NCI-H82 (cell line): ENCODE measurements around the gene GTPBP10.

Experiments
- DNase-seq: peaks from one replicate; lab custom pipeline; 2025; lab: John Stamatoyannopoulos, UW

Gene GTPBP10

GRCh38 chr7:90383422-90383821 is 36.9 kb downstream of the GTPBP10 start:
- DNase-seq: no peak

DNA sequence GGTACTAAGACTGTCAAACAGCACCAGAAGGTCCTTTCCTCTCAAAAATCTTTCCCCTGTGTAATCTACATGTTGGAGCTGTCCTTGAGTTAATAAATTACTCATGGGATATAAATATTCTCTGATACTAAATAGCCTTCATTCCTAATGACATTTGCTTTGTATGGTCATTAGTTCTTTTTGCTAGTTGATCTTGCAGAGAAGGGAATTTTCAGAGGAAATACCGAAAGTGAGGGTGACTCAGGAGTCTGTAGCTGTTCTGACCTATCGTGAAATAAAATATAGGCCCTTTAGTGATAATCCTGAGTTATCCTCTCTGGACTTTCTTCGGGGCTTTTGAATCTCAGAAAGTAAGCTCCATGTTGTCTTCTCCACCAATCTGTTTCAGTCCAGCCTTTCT is 37.3 kb downstream of the GTPBP10 start:
- no peak for DNase-seq

GRCh38 chr7:90384433-90384832 is 37.9 kb downstream of the GTPBP10 start:
- no peak for DNase-seq

- DNase-seq: no peak
These were observed 41.1 kb downstream of the GTPBP10 start for GRCh38 chr7:90387470-90388240.

- DNase-seq: no peak
These were observed 44.4 kb downstream of the GTPBP10 start for GRCh38 chr7:90390926-90391325.

DNA sequence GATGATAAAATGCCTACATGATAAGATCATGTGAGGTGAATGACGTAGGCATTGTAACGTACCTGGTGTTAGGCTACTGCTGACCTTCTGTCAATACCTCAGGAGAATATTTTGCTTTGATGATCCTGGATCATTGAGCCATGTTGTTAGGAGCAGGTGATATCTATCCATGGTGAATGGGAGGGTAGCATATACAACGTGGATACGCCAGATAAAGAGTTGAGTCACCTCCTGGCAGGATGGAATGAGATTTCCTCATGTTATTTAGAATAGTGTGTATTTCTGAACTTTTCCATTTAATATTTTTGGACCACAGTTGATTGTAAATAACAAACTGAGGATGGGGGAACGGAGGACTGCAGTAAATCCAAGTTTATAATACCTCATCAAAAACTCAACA is 45.0 kb downstream of the GTPBP10 start:
- DNase-seq: peak; percentile 23

GRCh38 chr7:90396420-90396819 is 49.9 kb downstream of the GTPBP10 start:
- DNase-seq: no peak

GRCh38 chr7:90401989-90402388 is 55.5 kb downstream of the GTPBP10 start:
- peak; percentile 71 for DNase-seq

DNA sequence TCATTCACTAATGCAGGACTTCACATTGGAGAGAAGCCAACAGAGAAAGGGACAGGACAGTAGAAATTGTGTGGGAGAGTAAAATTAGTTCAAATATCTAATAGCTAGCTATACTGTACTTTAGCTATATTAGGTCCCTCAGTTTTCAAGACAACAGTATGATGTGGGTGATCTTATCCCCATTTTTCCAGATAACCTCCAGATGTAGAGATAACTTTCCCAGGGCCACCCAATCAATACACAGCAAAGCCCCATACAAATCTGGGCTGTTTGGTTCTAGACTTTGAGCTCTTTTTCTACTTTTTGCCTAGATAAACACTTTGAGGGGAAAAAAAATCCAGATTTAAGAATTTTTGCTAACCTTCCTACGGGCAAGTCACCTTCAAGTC is 56.3 kb downstream of the GTPBP10 start:
- DNase-seq: no peak

- DNase-seq: peak; percentile 97
These were observed 56.9 kb downstream of the GTPBP10 start, which contains the start of gene CLDN12 for GRCh38 chr7:90403174-90404113. Gene CLDN12 (plus strand): TSS chr7:90403461. CDS start chr7:90412677, 9,216 bp downstream.

GRCh38 chr7:90404777-90405176 is 58.3 kb downstream of the GTPBP10 start:
- no peak for DNase-seq

DNA sequence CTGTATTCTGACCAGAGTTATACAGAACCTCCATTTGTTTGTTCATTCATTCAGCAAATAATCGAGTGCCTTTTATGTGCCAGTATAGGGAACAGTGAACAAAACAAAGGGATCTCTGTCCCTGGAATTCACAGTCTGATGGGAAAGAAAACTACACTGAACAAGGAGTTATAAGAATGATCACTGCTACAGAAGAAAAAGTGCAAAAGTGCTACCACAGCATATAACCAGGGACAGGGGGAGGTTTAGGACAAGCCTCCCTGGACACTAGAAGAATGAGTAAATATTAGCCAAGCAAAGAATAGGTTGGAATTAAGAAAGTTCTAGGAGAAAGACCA is 60.9 kb downstream of the GTPBP10 start:
- DNase-seq: no peak

- no peak for DNase-seq
These were observed 61.6 kb downstream of the GTPBP10 start for GRCh38 chr7:90408142-90408541.

DNA sequence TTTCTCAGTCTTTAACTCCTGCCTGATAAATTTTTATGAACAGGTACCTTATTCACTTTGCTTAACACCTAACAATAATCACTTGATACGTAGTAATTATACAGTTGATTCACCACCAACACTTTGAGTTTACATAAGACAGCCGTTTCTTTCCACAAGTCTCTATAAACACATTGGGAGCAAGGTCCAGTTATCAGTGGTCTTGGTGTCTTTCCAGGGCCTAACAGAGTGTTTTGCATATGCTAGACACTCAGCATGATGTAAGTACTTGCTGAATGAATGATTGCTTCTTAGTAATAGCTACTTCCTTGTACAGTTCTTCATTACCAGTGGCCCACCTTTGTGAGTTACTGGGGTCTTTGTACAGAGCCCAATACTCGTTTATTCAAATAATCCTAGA is 63.2 kb downstream of the GTPBP10 start:
- no peak for DNase-seq

GRCh38 chr7:90411510-90411909 is 65.0 kb downstream of the GTPBP10 start:
- no peak for DNase-seq

DNA sequence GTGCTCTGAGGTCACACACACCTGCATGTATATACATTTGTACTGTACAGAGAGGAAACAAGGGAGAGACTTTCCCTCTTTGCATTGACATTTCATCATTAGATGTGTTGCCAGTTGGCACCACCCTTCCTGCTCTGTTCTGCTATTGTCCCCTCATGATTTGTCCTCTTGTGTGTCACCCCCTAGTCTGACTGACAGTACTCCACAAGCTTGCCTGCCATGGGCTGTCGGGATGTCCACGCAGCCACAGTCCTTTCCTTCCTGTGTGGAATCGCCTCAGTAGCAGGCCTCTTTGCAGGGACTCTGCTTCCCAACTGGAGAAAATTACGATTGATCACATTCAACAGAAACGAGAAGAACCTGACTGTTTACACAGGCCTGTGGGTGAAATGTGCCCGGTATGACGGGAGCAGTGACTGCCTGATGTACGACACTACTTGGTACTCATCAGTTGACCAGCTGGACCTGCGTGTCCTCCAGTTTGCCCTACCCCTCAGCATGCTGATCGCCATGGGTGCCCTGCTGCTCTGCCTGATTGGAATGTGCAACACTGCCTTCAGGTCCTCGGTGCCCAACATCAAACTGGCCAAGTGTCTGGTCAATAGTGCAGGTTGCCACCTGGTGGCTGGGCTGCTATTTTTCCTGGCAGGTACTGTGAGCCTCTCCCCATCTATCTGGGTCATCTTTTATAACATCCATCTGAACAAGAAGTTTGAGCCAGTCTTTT is 66.1 kb downstream of the GTPBP10 start:
- peak; percentile 42 for DNase-seq

GRCh38 chr7:90413185-90413528 is 66.6 kb downstream of the GTPBP10 start:
- no peak for DNase-seq

- no peak for DNase-seq
These were observed 75.1 kb downstream of the GTPBP10 start for GRCh38 chr7:90421651-90422050.

DNA sequence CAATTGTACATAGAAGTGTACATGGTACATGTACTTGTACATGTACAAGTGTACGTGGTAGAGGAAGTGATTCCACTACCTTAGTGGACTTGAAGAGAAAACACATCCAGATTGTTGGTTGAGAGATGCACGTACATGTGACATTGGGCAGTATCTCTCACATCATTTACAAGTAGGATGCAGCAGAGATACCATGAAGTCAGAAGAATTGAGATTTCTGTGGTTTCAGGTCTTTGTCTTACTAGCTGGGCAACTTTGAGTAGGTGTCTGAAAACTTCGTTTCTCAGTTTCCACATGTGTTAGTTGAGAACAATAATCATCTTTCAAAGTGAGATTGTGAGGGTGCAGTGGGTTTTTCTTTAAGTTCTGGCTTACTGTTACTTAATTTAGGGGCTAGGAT is 78.2 kb downstream of the GTPBP10 start:
- no peak for DNase-seq

- no peak for DNase-seq
These were observed 78.9 kb downstream of the GTPBP10 start for GRCh38 chr7:90425376-90425775.

GRCh38 chr7:90430614-90431460 is 84.3 kb downstream of the GTPBP10 start:
- DNase-seq: no peak

DNA sequence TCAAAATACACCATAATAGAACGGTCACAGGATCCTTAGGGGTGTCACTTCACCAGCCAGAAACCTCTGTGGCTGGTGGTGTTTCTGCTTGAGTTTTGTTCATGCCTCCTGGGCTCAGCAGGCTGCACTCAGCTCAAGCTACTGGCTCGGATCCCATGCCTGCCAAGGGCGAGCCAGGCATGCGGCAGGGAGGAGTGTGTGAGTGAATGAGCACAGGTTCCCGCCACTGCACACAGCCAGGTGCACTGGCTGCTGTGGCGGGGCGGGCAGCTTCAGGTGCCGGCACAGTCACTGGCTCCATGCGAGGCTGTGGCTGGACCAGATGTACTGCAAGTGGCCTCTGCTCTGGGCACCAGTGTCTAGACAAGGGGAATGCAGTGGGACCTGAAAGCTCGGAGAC is 86.2 kb downstream of the GTPBP10 start:
- DNase-seq: no peak
